Measurements from ENCODE around the gene SPRY1. TPM values are rescaled to one million over a fixed set of nuclear protein-coding genes. Genes with fewer than 3 reads are reported as not detected.

SPRY1 gene
- polyA plus RNA-seq, 1 donor from 2014 or later, result 0.58 TPM

GRCh38 chr4:123423819-123424218 lies 27.2 kb downstream of the SPRY1 start:
- Histone ChIP-seq H3K27me3 (ENCODE audit: insufficient read depth, low read depth, low read length) (no peaks in the 10 kb centered on the region), H3K9ac (ENCODE audit: low read length) (no peak overlapping the region), H3K27ac (ENCODE audit: low read length) (no peak overlapping the region), H2AFZ (ENCODE audit: low read depth, low read length) (no peak overlapping the region), H3K4me3 (ENCODE audit: low read length) (no peak overlapping the region), H3K4me2 (ENCODE audit: low read length) (no peak overlapping the region), H3K79me2 (replicated peaks; ENCODE audit: insufficient read depth, low read length) (no peaks in the 10 kb centered on the region), H3K36me3 (ENCODE audit: insufficient read depth, low read length) (no peaks in the 10 kb centered on the region), H4K20me1 (ENCODE audit: insufficient read depth) (no peaks in the 10 kb centered on the region), H3F3A (ENCODE audit: insufficient read depth, low read length, poor library complexity, severe bottlenecking) (no peaks in the 10 kb centered on the region), H3K9me3 (ENCODE audit: low read length) (no peaks in the 10 kb centered on the region), H3K9me2 (ENCODE audit: insufficient read depth, low read length) (no peaks in the 10 kb centered on the region)
- TF ChIP-seq TAF1 (IDR thresholded peaks at IDR 0.05; ENCODE audit: low read depth) (no peak), POLR2AphosphoS5 (IDR thresholded peaks at IDR 0.05) (no peak), EP300 (conservative IDR thresholded peaks at IDR 0.05; ENCODE audit: poor library complexity, severe bottlenecking) (no peak), REST (IDR thresholded peaks at IDR 0.05; ENCODE audit: borderline replicate concordance) (no peak), EZH2 (IDR thresholded peaks at IDR 0.05; ENCODE audit: borderline replicate concordance, insufficient read depth, low read length, poor library complexity, severe bottlenecking) (no peak), MXI1 (conservative IDR thresholded peaks at IDR 0.05; ENCODE audit: poor library complexity, severe bottlenecking) (no peak), RAD21 (conservative IDR thresholded peaks at IDR 0.05) (no peak), CTCF (IDR thresholded peaks at IDR 0.05; ENCODE audit: poor library complexity, severe bottlenecking) (no peak), SMC3 (conservative IDR thresholded peaks at IDR 0.05; ENCODE audit: poor library complexity) (no peak)

- TF ChIP-seq EP300 (conservative IDR thresholded peaks at IDR 0.05; ENCODE audit: poor library complexity, severe bottlenecking) (no peak), SMC3 (conservative IDR thresholded peaks at IDR 0.05; ENCODE audit: poor library complexity) (no peak), EZH2 (IDR thresholded peaks at IDR 0.05; ENCODE audit: borderline replicate concordance, insufficient read depth, low read length, poor library complexity, severe bottlenecking) (no peak), CTCF (IDR thresholded peaks at IDR 0.05; ENCODE audit: poor library complexity, severe bottlenecking) (no peak), RAD21 (conservative IDR thresholded peaks at IDR 0.05) (no peak), REST (IDR thresholded peaks at IDR 0.05; ENCODE audit: borderline replicate concordance) (no peak), TAF1 (IDR thresholded peaks at IDR 0.05; ENCODE audit: low read depth) (no peak), POLR2AphosphoS5 (IDR thresholded peaks at IDR 0.05) (no peak), MXI1 (conservative IDR thresholded peaks at IDR 0.05; ENCODE audit: poor library complexity, severe bottlenecking) (no peak)
Observed at GRCh38 chr4:123427951-123428350, 31.4 kb downstream of the SPRY1 start.

More at GRCh38 chr4:123427951-123428350, 31.4 kb downstream of the SPRY1 start:
- no peak overlapping the region for H3K4me2 ChIP-seq (ENCODE audit: low read length)
- no peak overlapping the region for H3K27ac ChIP-seq (ENCODE audit: low read length)
- no peak overlapping the region for H2AFZ ChIP-seq (ENCODE audit: low read depth, low read length)
- H3K9me2 ChIP-seq (ENCODE audit: insufficient read depth, low read length), result no peaks in the 10 kb centered on the region
- H3F3A ChIP-seq (ENCODE audit: insufficient read depth, low read length, poor library complexity, severe bottlenecking), result no peaks in the 10 kb centered on the region
- H3K9ac ChIP-seq (ENCODE audit: low read length), result no peak overlapping the region
- no peaks in the 10 kb centered on the region for H3K9me3 ChIP-seq (ENCODE audit: low read length)
- H3K36me3 ChIP-seq (ENCODE audit: insufficient read depth, low read length), result no peaks in the 10 kb centered on the region
- no peaks in the 10 kb centered on the region for H3K27me3 ChIP-seq (ENCODE audit: insufficient read depth, low read depth, low read length)
- no peak overlapping the region for H3K4me3 ChIP-seq (ENCODE audit: low read length)
- no peaks in the 10 kb centered on the region for H4K20me1 ChIP-seq (ENCODE audit: insufficient read depth)
- H3K79me2 ChIP-seq (replicated peaks; ENCODE audit: insufficient read depth, low read length), result no peaks in the 10 kb centered on the region
